Measurements from ENCODE around the gene GALNT5.
A peak's percentile ranks its signal among the peaks of the same experiment; 100 is the strongest.

Gene GALNT5

DNA sequence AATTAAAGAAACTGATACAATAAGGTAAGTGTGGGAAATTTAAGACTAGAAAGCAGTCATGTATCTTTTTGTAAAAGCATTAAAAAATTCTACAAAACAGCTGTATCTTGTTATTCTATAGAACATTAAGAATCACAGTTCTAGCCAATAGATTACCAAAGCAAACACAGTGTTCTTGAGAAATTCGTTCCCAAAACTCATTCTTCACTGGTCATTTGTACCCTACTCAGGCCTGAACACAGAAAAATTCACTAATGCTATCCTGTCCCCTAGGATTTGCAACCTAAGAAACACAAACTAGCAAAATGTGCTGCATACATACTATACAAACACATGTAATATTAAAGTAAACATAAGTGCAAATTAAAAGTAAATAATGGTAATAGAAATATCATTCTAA lies 39.0 kb downstream of the GALNT5 start:
- DNase-seq, result no peak

GRCh38 chr2:157296958-157297357 lies 39.5 kb downstream of the GALNT5 start:
- no peak for DNase-seq

GRCh38 chr2:157301307-157301706 lies 43.8 kb downstream of the GALNT5 start:
- no peak for DNase-seq

- peak in 3 of 5 experiments; percentile 10 to 54 (median 35) for DNase-seq
Measured at GRCh38 chr2:157302492-157303099, 45.1 kb downstream of the GALNT5 start.

- DNase-seq, result no peak
Measured at GRCh38 chr2:157303612-157304011, 46.1 kb downstream of the GALNT5 start.

DNA sequence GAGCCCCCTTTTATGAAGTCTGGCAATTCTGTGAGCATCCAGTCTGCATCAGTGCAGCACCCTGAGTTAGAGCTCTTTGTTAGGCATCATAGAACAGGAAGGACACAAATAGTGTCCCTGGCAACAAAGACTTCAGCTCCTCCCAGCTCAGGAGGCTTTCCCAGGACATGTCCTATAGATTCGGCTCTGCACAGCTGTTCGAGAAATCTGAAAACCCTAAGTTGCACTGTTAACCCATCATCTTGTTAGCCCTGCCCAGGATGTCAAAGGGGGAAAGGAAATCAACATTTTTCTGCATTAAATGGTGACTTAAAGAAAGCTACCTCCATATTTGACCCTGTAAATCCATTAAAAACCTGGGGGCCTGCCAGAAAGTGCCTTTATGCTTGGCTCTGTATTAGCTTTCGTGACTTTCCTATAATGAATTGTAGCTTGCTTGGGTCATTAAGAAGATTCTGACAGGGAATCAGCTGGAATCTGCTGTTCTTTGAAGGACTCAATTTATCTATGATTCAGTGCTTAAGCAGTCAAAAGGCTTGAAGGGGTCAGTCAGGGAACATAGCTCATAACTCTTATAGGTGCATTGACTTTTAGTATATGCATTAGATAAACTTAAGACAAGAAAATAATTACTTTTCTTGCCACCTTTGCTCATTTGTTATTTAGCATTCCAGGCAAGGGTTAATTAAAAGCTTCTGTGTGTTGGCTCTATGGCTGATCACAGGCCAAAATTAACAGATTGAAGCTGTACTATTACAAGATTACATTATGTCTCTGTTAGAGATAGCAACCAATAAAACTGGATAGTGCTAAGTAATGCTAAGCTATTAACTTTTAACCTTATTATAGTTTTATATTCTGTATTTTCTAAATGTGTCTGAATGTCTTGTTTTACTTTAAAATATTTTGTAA lies 47.6 kb downstream of the GALNT5 start:
- no peak for DNase-seq

- no peak for DNase-seq
Measured at GRCh38 chr2:157305723-157306110, 48.2 kb downstream of the GALNT5 start.

DNA sequence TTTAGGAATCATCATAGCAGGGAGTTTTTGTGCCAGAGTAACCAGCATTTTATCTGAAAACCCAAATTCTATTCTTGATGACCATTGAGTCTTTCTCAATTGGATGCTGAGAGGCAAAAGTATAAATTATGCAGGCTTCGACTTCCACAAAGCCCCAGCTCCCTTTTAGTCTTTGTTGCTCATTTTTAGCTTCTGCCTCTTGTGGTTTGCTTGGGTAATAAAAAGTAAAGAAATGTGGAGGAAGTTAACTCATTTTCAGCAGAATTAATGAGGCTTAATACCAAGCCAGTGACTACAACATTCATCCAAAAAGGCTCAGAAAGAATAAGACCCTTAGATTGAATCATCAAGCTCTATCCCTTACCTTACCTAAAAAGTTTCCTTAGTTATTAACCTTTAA lies 49.5 kb downstream of the GALNT5 start:
- peak in 1 of 5 experiments; percentile 30 for DNase-seq

DNA sequence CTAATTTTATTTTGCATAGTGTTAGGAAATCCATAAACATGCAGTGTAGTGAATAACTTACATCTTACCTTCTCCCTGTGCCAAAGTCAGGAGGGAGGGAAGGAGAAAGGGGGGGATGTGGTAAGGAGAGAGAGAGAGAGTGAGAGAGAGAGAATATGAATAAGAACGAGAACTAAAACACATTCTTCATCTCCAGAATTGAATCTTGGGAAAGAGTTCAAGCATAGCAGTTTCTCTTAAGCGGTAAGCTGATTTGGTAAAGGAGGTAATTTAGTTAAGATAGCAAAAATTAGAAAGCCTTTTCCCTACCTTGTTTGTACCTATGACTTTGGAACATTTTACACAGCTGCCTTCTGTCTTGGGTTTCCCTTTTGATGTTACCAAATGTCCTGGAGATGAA lies 52.4 kb downstream of the GALNT5 start:
- no peak for DNase-seq

GRCh38 chr2:157311706-157312105 lies 54.2 kb downstream of the GALNT5 start:
- DNase-seq, result no peak

DNA sequence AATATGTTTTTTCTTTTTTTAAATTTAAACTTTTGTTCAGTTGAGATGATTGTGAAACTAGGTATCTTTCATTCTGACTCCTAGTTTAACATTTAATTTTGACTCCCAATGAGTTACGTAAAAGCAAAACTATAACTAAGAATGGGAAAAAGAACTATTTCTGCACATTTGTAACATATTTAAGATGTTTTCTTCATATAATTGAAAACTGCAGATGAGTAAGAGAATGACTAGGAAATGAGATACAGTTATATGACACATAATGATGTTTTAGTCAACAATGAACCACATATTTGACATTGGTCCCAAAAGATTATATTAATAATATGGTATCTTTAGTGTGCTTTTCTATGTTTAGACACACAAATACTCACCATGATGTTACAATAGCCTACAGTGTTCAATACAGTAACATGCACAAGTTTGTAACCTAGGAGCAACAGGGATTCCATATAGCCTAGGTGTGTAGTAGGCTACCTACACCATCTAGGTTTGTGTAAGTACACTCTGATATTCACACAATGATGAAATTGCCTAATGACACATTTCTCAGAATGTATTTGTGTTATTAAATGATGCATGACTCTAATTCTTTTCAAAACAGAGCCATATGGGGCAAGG lies 55.5 kb downstream of the GALNT5 start:
- peak in 1 of 5 experiments; percentile 31 for DNase-seq

DNA sequence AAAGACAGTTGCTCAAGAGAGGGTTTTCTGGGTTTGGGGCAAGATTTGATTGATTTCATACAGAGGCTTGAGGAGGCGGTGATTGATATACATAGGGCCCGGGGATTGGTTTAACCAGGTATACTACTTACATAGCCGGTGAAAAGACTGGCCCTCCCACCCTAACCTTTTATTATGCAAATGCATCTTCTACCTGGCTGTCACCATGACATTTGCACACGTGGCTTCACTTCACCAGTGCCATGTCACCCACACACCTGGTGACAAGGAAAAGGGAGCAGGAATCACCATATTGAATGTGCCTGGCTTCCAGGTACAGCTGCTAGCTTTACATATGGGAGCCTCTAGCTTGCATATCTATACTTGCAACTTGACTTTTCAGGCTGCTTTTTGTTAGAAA lies 58.4 kb downstream of the GALNT5 start:
- DNase-seq, result no peak

- DNase-seq, result no peak
Measured at GRCh38 chr2:157318884-157319283, 61.4 kb downstream of the GALNT5 start.

- no peak for DNase-seq
Measured at GRCh38 chr2:157319795-157320194, 62.3 kb downstream of the GALNT5 start.

- no peak for DNase-seq
Measured at GRCh38 chr2:157320409-157320808, 62.9 kb downstream of the GALNT5 start.

DNA sequence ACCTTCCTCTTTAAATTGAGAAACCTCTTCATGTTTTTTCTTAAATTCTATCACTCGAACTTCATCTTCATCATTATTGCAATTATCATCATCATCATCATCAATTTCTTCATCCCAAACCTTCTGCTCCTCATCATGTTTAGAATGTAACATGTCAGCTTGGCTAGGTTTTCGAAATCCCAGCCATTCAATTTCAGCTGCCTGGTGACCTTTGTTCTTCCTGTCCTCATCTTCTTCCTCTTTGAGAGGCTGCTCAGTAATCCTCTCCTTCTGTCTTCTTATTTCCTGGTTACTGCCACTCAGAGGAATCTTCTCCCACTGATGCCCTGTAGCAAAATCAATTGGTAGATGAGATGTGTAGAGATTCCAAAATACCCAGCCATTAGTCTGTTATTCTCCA lies 64.0 kb downstream of the GALNT5 start:
- DNase-seq, result no peak

GRCh38 chr2:157322432-157322831 lies 64.9 kb downstream of the GALNT5 start:
- DNase-seq, result no peak

DNA sequence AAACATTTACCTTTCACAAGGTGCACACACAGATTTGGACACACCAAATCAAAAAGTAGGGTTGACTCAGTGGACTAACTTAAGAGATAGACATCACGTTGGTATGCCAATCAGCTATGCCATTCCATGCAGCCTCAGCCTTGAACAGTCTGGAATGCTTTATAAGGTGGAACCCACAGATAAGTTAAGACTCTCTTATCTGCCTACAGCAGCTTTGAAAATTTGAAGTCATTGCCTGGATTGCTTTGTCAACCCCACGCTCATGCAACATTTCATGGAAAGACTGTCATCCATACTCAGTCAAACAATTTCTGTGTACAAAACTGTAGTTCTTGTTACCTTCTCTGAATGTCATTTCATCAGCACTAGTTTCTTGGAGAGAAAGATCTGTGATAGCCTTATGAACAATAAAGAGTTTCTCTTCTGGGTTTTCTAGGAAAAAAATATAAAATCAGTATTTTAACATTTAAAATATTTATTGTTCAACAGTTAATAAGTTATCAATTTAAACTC lies 66.9 kb downstream of the GALNT5 start:
- DNase-seq, result no peak

DNA sequence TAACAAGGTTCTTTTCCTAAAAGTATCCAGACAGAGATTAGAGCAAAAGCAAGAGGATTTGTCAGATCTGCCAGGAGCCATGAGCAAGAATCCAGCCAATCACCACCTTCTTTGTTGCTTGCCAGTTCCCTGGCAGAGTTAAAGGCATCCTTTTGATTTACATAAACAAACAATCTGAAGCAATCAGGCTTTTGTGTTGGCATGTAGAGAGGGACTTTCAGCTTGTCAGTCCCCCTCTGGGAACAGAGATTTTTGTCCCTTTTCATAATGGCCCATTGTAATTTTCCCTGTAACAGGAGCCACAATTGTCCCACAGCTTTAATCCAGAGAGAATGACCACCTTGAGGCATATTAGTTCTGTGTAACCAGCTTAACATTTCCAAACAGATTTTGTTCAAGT lies 68.3 kb downstream of the GALNT5 start, which contains the start of gene ERMN:
ERMN (minus strand) TSS at position 39 of the 400 bp plus-strand sequence. CDS start 182 bp downstream, outside the sequence.
- DNase-seq, result no peak

DNA sequence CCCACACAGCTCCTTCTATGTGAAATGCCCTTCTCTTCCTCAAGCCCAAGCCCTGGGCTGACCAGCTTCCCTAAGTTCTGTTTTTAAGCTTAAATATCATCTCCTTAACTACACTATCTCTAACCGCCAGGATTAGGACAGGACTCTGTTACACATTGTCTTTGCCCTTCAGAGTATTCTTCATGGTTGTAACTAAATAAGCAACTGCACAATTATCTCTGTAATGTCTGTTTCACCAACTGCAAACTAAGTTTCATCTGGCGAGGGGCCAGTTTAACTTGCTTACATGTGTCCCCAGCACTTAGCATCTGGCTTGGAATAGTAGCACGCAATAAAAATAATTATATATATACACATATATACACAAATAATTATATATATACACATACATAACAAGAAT lies 69.2 kb downstream of the GALNT5 start:
- no peak for DNase-seq

DNA sequence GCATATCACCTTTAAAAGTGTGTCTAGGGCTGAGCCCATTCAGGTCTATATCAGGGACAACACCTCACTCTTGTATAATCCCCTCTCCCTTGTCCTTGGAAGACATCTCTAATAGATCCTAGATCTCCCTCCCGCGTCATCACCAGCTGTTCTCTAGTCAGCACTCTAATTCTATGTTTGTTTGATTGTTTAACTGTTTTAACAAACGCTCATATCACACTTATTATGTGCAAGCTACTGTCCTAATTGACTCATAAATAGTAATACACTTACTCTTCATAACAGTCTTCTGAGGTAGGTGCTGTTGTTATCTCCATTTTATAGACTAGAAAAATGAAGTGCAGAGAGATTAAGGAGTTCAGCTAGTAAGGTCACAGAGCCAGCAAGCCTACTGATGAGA lies 69.7 kb downstream of the GALNT5 start:
- DNase-seq, result no peak

- peak; percentile 50 to 85 (median 74) for DNase-seq
Measured at GRCh38 chr2:157327621-157328500, 70.4 kb downstream of the GALNT5 start.
